Fibroblast of skin of back (primary cell): Measurements from ENCODE around the gene MYLK2.

Source experiments
- DNase-seq: peaks from one replicate; pipeline ENCODE4 v3.0.0-alpha.2; 2013

Gene MYLK2

GRCh38 chr20:31835977-31836852 lies 17.1 kb downstream of the MYLK2 start:
- DNase-seq, result peak; percentile 94

GRCh38 chr20:31836853-31837608 lies 17.9 kb downstream of the MYLK2 start:
- DNase-seq, result peak; percentile 88

- DNase-seq, result peak; percentile 89
These were observed 18.8 kb downstream of the MYLK2 start for GRCh38 chr20:31837896-31838397.

- DNase-seq, result peak; percentile 64
These were observed 19.6 kb downstream of the MYLK2 start for GRCh38 chr20:31838646-31839292.

GRCh38 chr20:31839782-31840487 lies 20.8 kb downstream of the MYLK2 start:
- peak; percentile 32 for DNase-seq

GRCh38 chr20:31840906-31841816 lies 22.0 kb downstream of the MYLK2 start:
- peak; percentile 65 for DNase-seq

- DNase-seq, result peak; percentile 89
These were observed 22.8 kb downstream of the MYLK2 start for GRCh38 chr20:31841928-31842327.

GRCh38 chr20:31842471-31843157 lies 23.5 kb downstream of the MYLK2 start:
- DNase-seq, result peak; percentile 93

- DNase-seq, result no peak
These were observed 24.1 kb downstream of the MYLK2 start for GRCh38 chr20:31843288-31843687.

- DNase-seq, result no peak
These were observed 24.7 kb downstream of the MYLK2 start for GRCh38 chr20:31843881-31844280.

GRCh38 chr20:31844737-31845299 lies 25.7 kb downstream of the MYLK2 start:
- no peak for DNase-seq

GRCh38 chr20:31845300-31845863 lies 26.2 kb downstream of the MYLK2 start, which contains the start of gene FOXS1:
FOXS1 (minus strand) TSS chr20:31845604; CDS start chr20:31845542, 62 bp downstream.
- DNase-seq, result peak; percentile 83

- DNase-seq, result no peak
These were observed 27.6 kb downstream of the MYLK2 start for GRCh38 chr20:31846793-31847138.

GRCh38 chr20:31848088-31848999 lies 29.2 kb downstream of the MYLK2 start:
- no peak for DNase-seq

GRCh38 chr20:31849306-31849930 lies 30.3 kb downstream of the MYLK2 start:
- DNase-seq, result no peak

- DNase-seq, result no peak
These were observed 32.2 kb downstream of the MYLK2 start for GRCh38 chr20:31851240-31851955.

GRCh38 chr20:31853481-31853880 lies 34.3 kb downstream of the MYLK2 start:
- DNase-seq, result no peak

- no peak for DNase-seq
These were observed 37.4 kb downstream of the MYLK2 start for GRCh38 chr20:31856516-31856915.
